IPS DF 4.7 (cell line): ENCODE results near the gene FBXL20.

Experiments
- DNase-seq: peaks from one replicate; pipeline ENCODE4 v3.0.0-alpha.2; 2013; ENCODE audit warnings: low spot score; ENCODE audit errors: extremely low read depth

The FBXL20 gene

GRCh38 chr17:39208136-39208535 is 193.3 kb downstream of the FBXL20 start:
- DNase-seq = no peak

DNA sequence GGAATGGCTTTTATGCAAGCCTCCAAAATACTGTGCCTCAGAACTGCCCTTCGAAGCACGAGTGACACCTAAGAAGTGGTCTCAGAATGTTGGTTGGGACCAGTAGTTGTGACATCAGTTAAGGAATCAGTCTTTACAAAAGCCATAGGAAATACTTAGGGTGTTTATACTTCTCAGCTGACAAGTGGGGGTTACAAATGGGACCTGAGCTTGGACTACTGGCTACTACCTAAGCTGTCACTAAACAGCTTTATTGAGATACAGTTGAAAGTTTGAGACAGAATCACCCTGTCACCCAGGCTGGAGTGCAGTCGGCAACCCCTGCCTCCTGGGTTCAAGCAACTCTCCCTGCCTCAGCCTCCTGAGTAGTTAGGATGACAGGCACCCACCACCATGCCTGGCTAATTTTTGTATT is 196.3 kb downstream of the FBXL20 start:
- DNase-seq = no peak

- DNase-seq = no peak
These were observed 197.2 kb downstream of the FBXL20 start for GRCh38 chr17:39204245-39204644.
